Measurements from ENCODE around the gene DTNA.

The DTNA gene

GRCh38 chr18:34773378-34773777, 63.3 kb downstream of the DTNA start:
- in situ Hi-C loops (cut with MboI; ENCODE audit: low sequenced_read_pairs, unreplicated experiment) = no loop called here
- no peak for TF ChIP-seq CTCF (IDR thresholded peaks at IDR 0.05; ENCODE audit: borderline replicate concordance, control extremely low read depth, extremely low read depth, insufficient read depth, missing control alignments)
- no peak for DNase-seq (ENCODE audit: low spot score)

GRCh38 chr18:34773961-34774766, 64.1 kb downstream of the DTNA start:
- in situ Hi-C loops (cut with MboI; ENCODE audit: low sequenced_read_pairs, unreplicated experiment) = no loop called here
- no peak for TF ChIP-seq CTCF (IDR thresholded peaks at IDR 0.05; ENCODE audit: borderline replicate concordance, control extremely low read depth, extremely low read depth, insufficient read depth, missing control alignments)
- DNase-seq (ENCODE audit: low spot score) = no peak

- in situ Hi-C loops (cut with MboI; ENCODE audit: low sequenced_read_pairs, unreplicated experiment) = loop anchor here (25.0 kb wide), 2 partner anchors 663 to 938 kb away; no protein-coding TSS in a partner anchor
- no peak for TF ChIP-seq CTCF (IDR thresholded peaks at IDR 0.05; ENCODE audit: borderline replicate concordance, control extremely low read depth, extremely low read depth, insufficient read depth, missing control alignments)
- no peak for DNase-seq (ENCODE audit: low spot score)
Observed at GRCh38 chr18:34775461-34775860, 65.4 kb downstream of the DTNA start.

GRCh38 chr18:34779112-34779511, 69.0 kb downstream of the DTNA start:
- in situ Hi-C loops (cut with MboI; ENCODE audit: low sequenced_read_pairs, unreplicated experiment) = loop anchor here (25.0 kb wide), 2 partner anchors 667 to 942 kb away; no protein-coding TSS in a partner anchor
- no peak for TF ChIP-seq CTCF (IDR thresholded peaks at IDR 0.05; ENCODE audit: borderline replicate concordance, control extremely low read depth, extremely low read depth, insufficient read depth, missing control alignments)
- DNase-seq (ENCODE audit: low spot score) = no peak

- no peak for TF ChIP-seq CTCF (IDR thresholded peaks at IDR 0.05; ENCODE audit: borderline replicate concordance, control extremely low read depth, extremely low read depth, insufficient read depth, missing control alignments)
- in situ Hi-C loops (cut with MboI; ENCODE audit: low sequenced_read_pairs, unreplicated experiment) = loop anchor here (25.0 kb wide), 2 partner anchors 669 to 944 kb away; no protein-coding TSS in a partner anchor
- DNase-seq (ENCODE audit: low spot score) = no peak
Observed at GRCh38 chr18:34780856-34781255, 70.8 kb downstream of the DTNA start.

GRCh38 chr18:34783501-34783900, 73.4 kb downstream of the DTNA start:
- DNase-seq (ENCODE audit: low spot score) = no peak
- TF ChIP-seq CTCF (IDR thresholded peaks at IDR 0.05; ENCODE audit: borderline replicate concordance, control extremely low read depth, extremely low read depth, insufficient read depth, missing control alignments) = no peak
- in situ Hi-C loops (cut with MboI; ENCODE audit: low sequenced_read_pairs, unreplicated experiment) = loop anchor here (25.0 kb wide), 2 partner anchors 671 to 946 kb away; no protein-coding TSS in a partner anchor

All from GM13976 (cell line).